ENCODE measurements around the gene BUD13. TPM values are rescaled to one million over a fixed set of nuclear protein-coding genes. Genes with fewer than 3 reads are reported as not detected.

The BUD13 gene
- total RNA-seq, 1 donor from 2014 or later: 17.7 TPM

DNA sequence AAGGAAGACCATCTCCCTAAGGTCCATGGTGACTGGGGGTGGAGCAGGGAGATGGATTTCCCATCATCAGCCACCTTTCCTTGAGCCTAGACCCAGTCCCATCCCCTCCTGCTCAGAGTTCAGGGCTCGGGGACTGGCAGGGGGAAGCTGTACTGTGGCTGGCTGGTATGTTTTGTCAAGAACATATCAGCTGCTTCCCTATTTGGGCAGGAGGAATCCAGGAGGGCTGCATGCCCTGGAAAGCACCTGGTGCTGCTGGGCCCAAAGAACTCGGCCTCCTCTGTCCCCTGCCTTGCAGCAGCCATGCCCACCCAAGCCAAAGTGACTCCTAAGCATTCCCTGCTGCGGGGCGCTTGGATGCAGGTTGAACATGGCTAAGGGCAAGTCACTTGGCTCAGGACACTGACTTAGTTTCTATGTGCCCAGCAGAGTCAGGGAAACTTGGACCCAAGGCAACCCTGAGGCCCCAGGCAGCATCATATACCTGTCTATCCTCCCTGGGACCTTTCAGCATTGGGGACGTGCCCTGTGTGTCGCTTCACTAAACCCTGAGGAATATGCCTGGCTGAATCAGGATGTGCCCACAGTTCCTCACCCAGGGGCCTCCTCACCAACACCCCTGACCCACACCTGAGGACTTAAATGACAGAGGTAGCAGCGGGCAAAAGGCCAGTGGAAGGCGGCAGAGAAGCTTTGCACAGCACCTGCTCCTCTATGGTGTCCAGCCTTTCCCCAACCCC is 43.1 kb downstream of the BUD13 start:
- Histone ChIP-seq H3K27me3 (peaks cover 4% of the 10 kb centered on the region), H3K4me1 (peaks cover 3% of the 10 kb centered on the region), H3K27ac (no peak overlapping the region), H3K36me3 (no peaks in the 10 kb centered on the region), H3K4me3 (no peak overlapping the region), H3K9me3 (no peaks in the 10 kb centered on the region)
- peak; percentile 50 for DNase-seq
- TF ChIP-seq, protein P1, sequence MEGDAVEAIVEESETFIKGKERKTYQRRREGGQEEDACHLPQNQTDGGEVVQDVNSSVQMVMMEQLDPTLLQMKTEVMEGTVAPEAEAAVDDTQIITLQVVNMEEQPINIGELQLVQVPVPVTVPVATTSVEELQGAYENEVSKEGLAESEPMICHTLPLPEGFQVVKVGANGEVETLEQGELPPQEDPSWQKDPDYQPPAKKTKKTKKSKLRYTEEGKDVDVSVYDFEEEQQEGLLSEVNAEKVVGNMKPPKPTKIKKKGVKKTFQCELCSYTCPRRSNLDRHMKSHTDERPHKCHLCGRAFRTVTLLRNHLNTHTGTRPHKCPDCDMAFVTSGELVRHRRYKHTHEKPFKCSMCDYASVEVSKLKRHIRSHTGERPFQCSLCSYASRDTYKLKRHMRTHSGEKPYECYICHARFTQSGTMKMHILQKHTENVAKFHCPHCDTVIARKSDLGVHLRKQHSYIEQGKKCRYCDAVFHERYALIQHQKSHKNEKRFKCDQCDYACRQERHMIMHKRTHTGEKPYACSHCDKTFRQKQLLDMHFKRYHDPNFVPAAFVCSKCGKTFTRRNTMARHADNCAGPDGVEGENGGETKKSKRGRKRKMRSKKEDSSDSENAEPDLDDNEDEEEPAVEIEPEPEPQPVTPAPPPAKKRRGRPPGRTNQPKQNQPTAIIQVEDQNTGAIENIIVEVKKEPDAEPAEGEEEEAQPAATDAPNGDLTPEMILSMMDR (IDR thresholded peaks at IDR 0.05): no peak
- intact Hi-C loops (cut with DNase I): no loop called here
- no peak for ATAC-seq

DNA sequence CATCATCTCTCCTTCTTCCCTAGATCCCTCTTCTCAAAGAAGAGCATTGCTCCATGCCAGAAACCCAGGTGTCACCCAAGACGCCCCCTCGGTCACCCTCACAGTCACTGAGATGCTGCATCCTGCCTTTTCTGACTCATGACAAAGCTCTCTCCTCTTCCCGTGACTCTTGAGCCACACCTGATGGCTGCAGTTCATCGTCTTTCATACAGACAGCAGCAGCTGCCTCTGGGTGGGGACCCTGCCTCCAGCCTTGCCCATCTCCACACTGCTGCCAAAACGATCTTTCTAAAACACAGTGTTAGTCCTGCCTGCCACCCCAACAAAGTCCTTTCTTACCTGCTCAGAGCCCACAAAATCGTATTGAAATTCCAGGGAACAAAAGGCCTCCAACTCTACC is 44.8 kb downstream of the BUD13 start:
- TF ChIP-seq, protein P1 (IDR thresholded peaks at IDR 0.05): no peak
- Histone ChIP-seq H3K4me3 (no peak overlapping the region), H3K4me1 (peaks cover 3% of the 10 kb centered on the region), H3K36me3 (no peaks in the 10 kb centered on the region), H3K27ac (no peak overlapping the region), H3K27me3 (peaks cover 4% of the 10 kb centered on the region), H3K9me3 (no peaks in the 10 kb centered on the region)
- no peak for ATAC-seq
- intact Hi-C loops (cut with DNase I): no loop called here
- peak; percentile 26 for DNase-seq

DNA sequence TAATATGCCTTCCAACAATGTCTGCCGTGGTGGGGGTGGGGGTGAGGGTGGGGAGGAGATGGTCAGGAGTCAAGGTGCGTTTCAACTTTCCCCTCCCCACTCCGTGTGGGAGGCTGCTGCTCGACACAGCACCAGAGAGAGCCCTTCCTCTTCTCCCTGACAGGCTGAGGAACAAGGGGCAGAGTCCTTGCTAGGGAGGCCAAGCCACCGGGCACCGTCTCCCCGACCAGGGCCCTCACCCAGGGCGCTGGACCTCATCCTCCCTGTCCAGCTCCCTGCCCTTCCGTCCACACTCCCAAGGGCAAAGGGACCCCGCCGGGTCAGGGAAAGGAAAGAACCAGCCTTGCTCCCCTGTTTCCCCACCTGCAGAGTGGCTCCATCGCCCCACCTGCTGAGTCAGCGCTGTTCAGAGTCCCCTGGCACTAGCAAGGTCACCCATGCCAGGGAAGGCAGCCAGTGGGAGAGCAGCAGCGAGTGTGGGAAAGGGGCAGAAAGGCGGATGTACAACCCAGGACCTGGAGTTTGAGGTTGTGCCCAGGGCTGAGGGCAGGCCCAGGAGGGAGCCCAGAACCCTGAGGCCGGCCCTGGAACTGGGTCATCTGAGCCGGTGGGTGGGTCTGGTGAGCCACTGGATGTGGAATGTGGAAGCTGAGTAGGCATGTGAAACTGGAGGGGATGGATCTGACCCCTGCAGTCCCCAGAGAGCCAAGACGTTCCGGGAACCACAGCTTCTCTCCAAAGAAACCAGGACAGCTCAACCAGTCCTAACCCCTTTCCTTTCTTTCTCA is 47.2 kb downstream of the BUD13 start:
- intact Hi-C loops (cut with DNase I): no loop called here
- TF ChIP-seq, protein P1 (IDR thresholded peaks at IDR 0.05): no peak
- peaks cover 3% of the 10 kb centered on the region for H3K4me1 ChIP-seq
- ATAC-seq (peak; percentile 7), DNase-seq (peak; percentile 61)
- no peaks in the 10 kb centered on the region for H3K27me3 ChIP-seq
- H3K27ac ChIP-seq: no peak overlapping the region
- H3K36me3 ChIP-seq: no peaks in the 10 kb centered on the region
- no peak overlapping the region for H3K4me3 ChIP-seq
- no peaks in the 10 kb centered on the region for H3K9me3 ChIP-seq

DNA sequence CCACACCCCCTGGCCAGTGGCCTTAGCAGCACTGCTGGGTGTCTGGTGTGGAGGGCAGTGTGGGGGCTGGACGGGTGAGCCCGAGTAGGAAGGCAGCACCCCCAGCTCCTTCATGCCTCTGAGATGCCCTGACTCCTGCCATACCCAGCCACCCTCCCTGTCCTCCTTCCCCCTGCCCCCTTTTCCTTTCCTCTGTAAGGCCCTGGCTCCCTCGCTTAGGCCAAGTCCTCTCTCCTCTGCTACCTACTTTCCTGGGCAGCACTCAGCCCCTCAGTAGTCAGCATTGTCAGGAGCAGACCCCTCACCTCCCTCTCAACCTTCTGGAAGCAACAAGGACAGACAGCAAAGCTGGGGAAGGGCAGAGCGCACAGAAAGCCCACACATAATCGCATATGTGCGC is 48.0 kb downstream of the BUD13 start:
- Histone ChIP-seq H3K36me3 (no peaks in the 10 kb centered on the region), H3K4me3 (no peak overlapping the region), H3K9me3 (no peaks in the 10 kb centered on the region), H3K4me1 (no peaks in the 10 kb centered on the region), H3K27me3 (no peaks in the 10 kb centered on the region), H3K27ac (no peak overlapping the region)
- ATAC-seq (no peak), DNase-seq (no peak)
- TF ChIP-seq, protein P1 (IDR thresholded peaks at IDR 0.05): no peak
- intact Hi-C loops (cut with DNase I): no loop called here

DNA sequence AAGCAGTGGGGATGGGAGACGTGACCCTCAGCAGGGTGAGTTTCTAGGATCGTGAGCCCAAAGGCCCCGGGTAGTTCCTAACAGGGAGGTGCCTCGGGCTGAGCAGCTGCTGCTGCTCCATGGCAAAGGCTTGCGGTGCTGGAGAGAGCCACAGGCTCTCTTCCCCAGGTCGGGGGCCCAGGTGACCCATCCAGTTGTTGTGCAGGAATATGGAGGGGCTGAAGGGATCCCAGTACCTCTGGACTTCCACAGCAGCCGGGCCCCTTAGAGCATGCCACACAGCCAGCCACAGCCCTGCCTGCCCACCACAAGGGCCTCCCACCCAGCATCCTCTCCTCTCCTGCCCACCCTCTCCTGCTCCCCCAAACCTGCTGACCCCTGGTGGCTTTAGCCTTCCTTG is 49.3 kb downstream of the BUD13 start:
- intact Hi-C loops (cut with DNase I): no loop called here
- DNase-seq (no peak), ATAC-seq (no peak)
- Histone ChIP-seq H3K9me3 (no peaks in the 10 kb centered on the region), H3K27ac (no peak overlapping the region), H3K4me3 (no peak overlapping the region), H3K27me3 (no peaks in the 10 kb centered on the region), H3K36me3 (no peaks in the 10 kb centered on the region), H3K4me1 (no peaks in the 10 kb centered on the region)
- TF ChIP-seq, protein P1 (IDR thresholded peaks at IDR 0.05): no peak

Data from upper lobe of right lung (tissue), 1 donor.